ENCODE data around the gene BRD1.

GRCh38 chr22:49785841-49786471 lies 41.7 kb downstream of the BRD1 start:
- TF ChIP-seq CTCF (IDR thresholded peaks at IDR 0.05) (no peak), EP300 (IDR thresholded peaks at IDR 0.05) (no peak), POLR2A (IDR thresholded peaks at IDR 0.05) (no peak)
